Measurements from ENCODE around the gene CHD2.

Gene CHD2

DNA sequence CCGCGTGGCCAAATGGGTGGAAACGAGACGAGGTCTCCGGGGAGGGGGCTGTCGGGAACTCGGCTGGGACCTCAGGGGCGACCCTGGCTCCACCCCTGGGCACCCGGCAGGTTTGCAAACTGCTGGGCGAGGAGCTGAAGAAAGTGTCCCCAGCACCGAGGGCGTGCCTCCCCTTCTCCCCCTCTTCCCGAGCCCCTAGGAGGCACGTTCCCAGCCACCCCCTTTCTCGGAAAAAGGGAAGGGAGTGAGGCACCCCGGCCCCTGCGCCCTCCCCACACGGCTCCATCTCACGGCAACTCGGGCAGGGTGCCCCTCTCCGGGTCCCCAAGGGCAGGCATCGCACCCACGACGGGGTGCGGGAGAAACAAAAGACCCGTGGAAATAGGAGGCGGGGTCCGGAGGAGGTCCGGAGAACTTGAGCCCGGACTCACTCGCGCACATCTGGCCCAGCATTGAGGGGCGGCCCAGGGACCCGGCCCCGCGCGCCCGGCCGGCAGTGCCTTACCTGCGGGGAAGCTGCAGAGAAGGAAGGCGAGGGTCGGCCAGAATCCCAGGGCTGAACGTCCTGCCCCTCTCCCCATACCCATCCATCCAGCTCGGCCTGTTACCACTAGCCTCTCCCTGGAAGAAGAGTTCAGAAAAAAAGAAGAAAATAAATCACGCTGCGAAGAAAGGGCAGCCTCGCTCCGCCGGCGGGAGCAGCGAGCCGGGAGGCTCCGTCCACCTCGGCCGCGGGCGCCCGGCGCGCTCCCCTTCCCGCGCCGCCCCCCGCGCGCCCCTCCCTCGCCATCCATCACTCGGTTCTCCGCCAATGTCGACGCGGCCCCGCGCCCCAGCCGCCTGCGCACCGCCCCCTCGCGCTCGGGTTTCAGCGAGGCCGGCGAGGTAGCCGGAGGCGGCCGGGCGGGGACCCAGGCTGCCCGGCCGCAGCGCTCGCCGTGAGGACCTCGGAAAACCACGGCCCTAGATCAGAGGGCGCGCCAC, 172.6 kb downstream of the CHD2 start:
- DNase-seq: peak; percentile 46

GRCh38 chr15:93073465-93073952, 173.4 kb downstream of the CHD2 start:
- DNase-seq: no peak

DNA sequence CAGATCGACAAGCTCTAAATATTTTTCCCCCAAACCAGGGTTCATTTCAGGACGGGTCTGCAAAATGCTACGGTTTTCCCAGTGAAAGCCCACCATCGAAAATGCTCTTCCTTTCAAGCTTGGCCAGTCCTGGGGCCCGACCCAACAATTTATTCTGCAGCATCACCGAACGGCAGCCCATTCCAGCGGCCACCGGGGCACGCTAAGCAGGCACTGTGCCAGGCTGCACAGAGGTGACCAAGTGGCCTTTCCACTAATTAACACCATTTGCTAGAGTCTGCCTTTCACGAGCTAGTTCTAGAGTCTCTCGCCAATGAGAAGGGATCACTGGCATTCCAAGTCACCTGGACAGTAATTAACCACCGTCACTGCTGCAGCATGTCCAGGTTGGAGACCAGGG, 174.5 kb downstream of the CHD2 start:
- DNase-seq: no peak

DNA sequence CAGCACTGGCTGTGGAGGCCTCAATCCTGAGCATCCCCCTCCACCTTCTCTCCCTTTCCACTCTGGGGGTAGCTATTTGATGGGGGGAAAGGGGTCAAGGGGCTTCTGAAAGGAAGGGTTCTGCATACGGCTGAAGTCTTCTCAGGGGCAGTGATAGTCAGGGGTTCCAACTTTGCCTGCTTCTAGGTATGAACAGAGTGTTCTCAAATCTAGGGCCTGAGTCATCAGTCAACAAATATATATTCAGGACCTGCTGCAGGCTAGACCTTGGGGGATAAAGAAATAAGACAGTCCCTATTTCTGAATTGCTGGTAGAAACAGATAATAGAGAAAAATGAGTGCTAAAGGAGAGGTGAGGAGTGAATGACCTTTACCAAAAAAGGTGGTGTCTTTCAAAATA, 176.1 kb downstream of the CHD2 start:
- no peak for DNase-seq

- DNase-seq: no peak
Observed at GRCh38 chr15:93076875-93077274, 176.8 kb downstream of the CHD2 start.

Measured in NCI-H1105 (cell line).